HepG2 (cell line): ENCODE results near the gene L3MBTL4. TPM values are rescaled to one million over a fixed set of nuclear protein-coding genes. Genes with fewer than 3 reads are reported as not detected.

Experiments used
- CHD4 ChIP-seq: fragments of 200-600 bp; sonication (generic); IDR thresholded peaks from 2 replicates; pipeline ENCODE4 v1.7.0; 2017; ENCODE audit warnings: mild to moderate bottlenecking, low read length, borderline replicate concordance
- ETV5 ChIP-seq: IDR thresholded peaks from 2 replicates; pipeline ENCODE4 v1.6.1; 2018; ENCODE audit warnings: missing biosample characterization, missing genetic modification reagents, inconsistent platforms, borderline replicate concordance
- FOXO4 ChIP-seq: sonication (generic); formaldehyde crosslinking; conservative IDR thresholded peaks from 2 replicates; pipeline ENCODE4 v1.8.1; 2023; ENCODE audit warnings: missing genetic modification reagents
- HNRNPL ChIP-seq: fragments of 200-400 bp; formaldehyde crosslinking; IDR thresholded peaks from 2 replicates; pipeline ENCODE4 v1.6.1; 2017; ENCODE audit warnings: mild to moderate bottlenecking, low read depth, low read length
- KDM4B ChIP-seq: sonication (generic); formaldehyde crosslinking; IDR thresholded peaks from 2 replicates; pipeline ENCODE4 v1.4.0; 2020; ENCODE audit warnings: missing genetic modification reagents
- MED1 ChIP-seq: sonication (generic); formaldehyde crosslinking; IDR thresholded peaks from 2 replicates; pipeline ENCODE4 v1.4.0; 2020; ENCODE audit warnings: missing genetic modification reagents
- NR2F2 ChIP-seq: IDR thresholded peaks from 2 replicates; pipeline ENCODE4 v1.6.1; 2012; ENCODE audit warnings: low read depth, inconsistent platforms, borderline replicate concordance
- PRDM10 ChIP-seq: sonication (generic); formaldehyde crosslinking; IDR thresholded peaks from 2 replicates; pipeline ENCODE4 v1.4.0; 2020; ENCODE audit warnings: low read depth, missing genetic modification reagents
- REXO4 ChIP-seq: sonication (generic); formaldehyde crosslinking; IDR thresholded peaks from 2 replicates; pipeline ENCODE4 v1.8.0; 2022; ENCODE audit warnings: missing genetic modification reagents, mild to moderate bottlenecking, borderline replicate concordance
- RXRA ChIP-seq: sonication (generic); formaldehyde crosslinking; IDR thresholded peaks from 2 replicates; pipeline ENCODE4 v1.5.1; 2020; ENCODE audit warnings: missing genetic modification reagents
- SOX6 ChIP-seq, 2 experiments: fragments of 450-650 bp in 1 of 2; sonication (generic) in 1 of 2; formaldehyde crosslinking in 1 of 2; IDR thresholded peaks; 2 replicates each; pipeline versions ENCODE4 v1.4.0 to v1.6.1; 2017 to 2020; ENCODE audit warnings: antibody characterized with exemption in 1 of 2, mild to moderate bottlenecking in 1 of 2, missing genetic modification reagents in 1 of 2
- SP5 ChIP-seq: IDR thresholded peaks from 2 replicates; pipeline ENCODE4 v1.6.1; 2016; ENCODE audit warnings: low read depth, borderline replicate concordance
- ZNF441 ChIP-seq: sonication (generic); formaldehyde crosslinking; IDR thresholded peaks from 2 replicates; pipeline ENCODE4 v1.7.0; 2021; ENCODE audit warnings: missing genetic modification reagents, borderline replicate concordance
- ZNF652 ChIP-seq: IDR thresholded peaks from 2 replicates; pipeline ENCODE4 v1.6.1; 2016; ENCODE audit warnings: low read depth, borderline replicate concordance
- ZNF777 ChIP-seq: sonication (generic); formaldehyde crosslinking; IDR thresholded peaks from 2 replicates; pipeline ENCODE4 v1.4.0; 2020; ENCODE audit warnings: missing genetic modification reagents
- polyA plus RNA-seq, 8 experiments: library from polyadenylated mRNA; depleted of rRNA in 3 of 8; stranded (reverse) in 7 of 8; unstranded in 1 of 8; fragments of >200 nt; fragmentation: Illumina TruSeq in 4 of 8; extraction: Trizol in 4 of 8; gene quantifications; 2 replicates each; pipeline versions ENCODE4 v1.2.1 to v1.2.3, GENCODE V29; 2011 to 2016; ENCODE audit warnings: low read depth in 4 of 8, missing spikeins in 1 of 8, mixed read lengths in 1 of 8; ENCODE audit not compliant: insufficient read depth in 1 of 8
- total RNA-seq, 5 experiments: library from RNA; depleted of rRNA; stranded (reverse); fragments of >200 nt; fragmentation: Illumina TruSeq; extraction: Trizol; gene quantifications; 2 replicates each; pipeline ENCODE4 v1.2.3, GENCODE V29; 2016; ENCODE audit warnings: low read depth in 1 of 5
- TF ChIP-seq, protein P1 (sequence below): IDR thresholded peaks from 2 replicates; pipeline ENCODE4 v1.6.1; 2016; ENCODE audit warnings: missing compliant biosample characterization, missing genetic modification reagents, borderline replicate concordance
- TF ChIP-seq, protein P2 (sequence below): sonication (generic); formaldehyde crosslinking; IDR thresholded peaks from 2 replicates; pipeline ENCODE4 v1.8.1; 2023; ENCODE audit warnings: mild to moderate bottlenecking, moderate library complexity, missing genetic modification reagents

Gene L3MBTL4
- total and polyA plus RNA-seq, 2 of the 13 experiments (the other 11 are each of a cell fraction or from before 2014, with no cell fraction given): 10.8 to 13.3 TPM

DNA sequence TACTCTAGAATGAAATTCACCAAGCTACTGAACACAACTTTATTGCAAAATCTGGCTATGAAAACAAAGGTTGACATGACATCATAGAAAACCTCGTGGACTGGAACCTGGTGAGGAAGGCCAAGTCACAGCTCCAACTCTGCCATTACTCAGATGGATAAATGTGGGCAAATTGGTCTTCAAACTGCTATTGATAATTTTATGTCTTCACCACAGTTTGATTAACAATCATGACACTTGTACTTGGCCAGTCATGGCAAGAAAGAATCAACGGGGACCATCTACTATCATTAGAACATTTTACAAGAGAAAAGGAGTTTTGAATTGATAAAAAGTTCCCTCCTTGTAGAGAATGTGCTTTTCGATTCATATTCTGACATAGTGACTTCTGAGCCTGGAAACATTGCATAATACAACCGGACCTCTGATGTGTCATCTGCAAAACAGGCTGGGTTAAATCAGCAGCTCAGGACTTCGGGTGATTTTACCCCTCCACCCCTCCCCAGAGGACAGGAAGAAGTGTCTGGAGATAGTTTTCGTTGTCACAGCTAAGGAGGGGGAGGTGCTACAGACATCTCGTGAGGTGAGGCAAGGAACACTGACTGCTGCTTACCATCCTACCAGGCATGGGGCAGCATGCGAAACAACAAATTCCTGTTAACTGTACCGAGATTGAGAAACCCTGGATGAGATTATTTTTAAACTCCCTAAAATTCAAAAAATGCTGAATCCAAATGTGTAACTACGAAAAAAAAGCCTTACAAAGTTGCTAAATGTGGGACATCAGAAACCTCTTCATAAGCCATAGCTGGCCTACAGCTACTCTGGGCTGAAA, 8.4 kb downstream of the L3MBTL4 start (continued):
- TF ChIP-seq REXO4 (no peak), ETV5 (peak; percentile 46; the same call in 1 of the 2 replicates), HNRNPL (no peak), SP5 (CRISPR knock-in tag) (0 out of 2 replicates have a peak, but pooled peaks have one; percentile 17), ZNF441 (CRISPR knock-in tag) (0 out of 2 replicates have a peak, but pooled peaks have one; percentile 7), ZNF652 (CRISPR knock-in tag) (no peak), FOXO4 (CRISPR knock-in tag) (no peak), SOX6 (IDR thresholded peaks at IDR 0.05) (no peak), SOX6 (CRISPR knock-in tag; IDR thresholded peaks at IDR 0.05) (no peak), KDM4B (CRISPR knock-in tag) (no peak), ZNF777 (CRISPR knock-in tag) (0 out of 2 replicates have a peak, but pooled peaks have one; percentile 17), CHD4 (peak; percentile 83; the same call in 1 of the 2 replicates), PRDM10 (no peak), NR2F2 (no peak), MED1 (CRISPR knock-in tag) (no peak), RXRA (CRISPR knock-in tag) (no peak)
- TF ChIP-seq, protein P1, sequence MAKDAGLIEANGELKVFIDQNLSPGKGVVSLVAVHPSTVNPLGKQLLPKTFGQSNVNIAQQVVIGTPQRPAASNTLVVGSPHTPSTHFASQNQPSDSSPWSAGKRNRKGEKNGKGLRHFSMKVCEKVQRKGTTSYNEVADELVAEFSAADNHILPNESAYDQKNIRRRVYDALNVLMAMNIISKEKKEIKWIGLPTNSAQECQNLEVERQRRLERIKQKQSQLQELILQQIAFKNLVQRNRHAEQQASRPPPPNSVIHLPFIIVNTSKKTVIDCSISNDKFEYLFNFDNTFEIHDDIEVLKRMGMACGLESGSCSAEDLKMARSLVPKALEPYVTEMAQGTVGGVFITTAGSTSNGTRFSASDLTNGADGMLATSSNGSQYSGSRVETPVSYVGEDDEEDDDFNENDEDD: no peak; the same call in 1 of the 2 replicates
- TF ChIP-seq, protein P2, sequence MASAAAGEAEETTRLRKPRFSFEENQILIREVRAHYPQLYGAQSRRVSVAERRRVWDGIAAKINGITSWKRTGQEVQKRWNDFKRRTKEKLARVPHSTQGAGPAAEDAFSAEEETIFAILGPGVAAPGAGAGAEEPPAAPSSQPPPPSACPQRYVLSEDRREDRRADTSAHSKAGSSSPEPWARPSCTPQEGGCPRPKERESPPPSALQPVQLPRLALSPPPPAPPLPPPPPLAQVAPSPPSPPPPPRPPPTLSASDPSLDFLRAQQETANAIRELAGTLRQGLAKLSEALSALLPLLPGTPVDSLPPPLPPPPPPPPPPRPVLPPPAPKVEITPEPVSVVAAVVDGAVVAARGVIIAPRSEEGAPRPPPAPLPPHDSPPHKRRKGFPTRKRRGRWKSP (CRISPR knock-in tag): no peak
